Measurements from ENCODE around the gene PDE4B.

The PDE4B gene

DNA sequence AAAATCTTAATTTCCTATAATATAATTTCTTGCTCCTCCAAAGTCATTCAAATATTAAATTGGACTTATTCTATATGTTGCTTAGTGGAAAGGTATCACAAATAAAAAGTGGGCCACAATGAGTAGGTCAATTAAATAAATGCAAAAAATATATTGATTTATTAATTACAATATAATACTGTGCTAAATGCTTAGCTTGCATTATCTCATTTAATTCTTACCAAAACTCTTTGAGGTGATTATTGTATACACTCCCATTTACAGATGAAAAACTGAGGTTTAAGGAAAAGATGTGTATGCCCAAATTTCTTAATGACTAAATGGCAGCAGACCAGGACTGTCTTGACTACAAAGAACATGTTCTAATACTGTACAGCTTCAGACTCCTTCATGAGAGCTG lies 415.9 kb downstream of the PDE4B start:
- no peak for DNase-seq

GRCh38 chr1:66210635-66211244 lies 418.0 kb downstream of the PDE4B start:
- DNase-seq, result no peak

- DNase-seq, result no peak
These were observed 418.8 kb downstream of the PDE4B start for GRCh38 chr1:66211521-66211920.

- no peak for DNase-seq
These were observed 420.8 kb downstream of the PDE4B start for GRCh38 chr1:66213491-66213890.

DNA sequence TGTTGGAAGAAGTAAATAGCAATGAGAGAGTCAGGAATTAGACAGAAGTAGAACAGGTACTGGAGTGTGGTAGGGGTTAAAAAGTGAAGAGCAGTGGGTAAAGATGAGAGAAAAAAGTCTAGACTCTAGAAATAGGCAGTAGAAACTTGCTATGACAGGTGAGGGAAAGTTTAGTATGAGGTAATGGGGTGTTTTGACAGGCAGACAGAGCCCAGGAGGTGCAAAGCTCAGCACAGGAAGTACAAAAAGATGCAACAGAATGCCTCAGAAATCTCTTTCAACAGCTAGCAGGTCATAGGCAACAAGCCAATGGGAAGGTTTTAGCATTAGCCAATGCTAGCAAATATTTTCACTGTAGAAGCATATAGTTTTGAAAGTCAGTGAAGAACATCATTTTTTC lies 422.2 kb downstream of the PDE4B start:
- no peak for DNase-seq

DNA sequence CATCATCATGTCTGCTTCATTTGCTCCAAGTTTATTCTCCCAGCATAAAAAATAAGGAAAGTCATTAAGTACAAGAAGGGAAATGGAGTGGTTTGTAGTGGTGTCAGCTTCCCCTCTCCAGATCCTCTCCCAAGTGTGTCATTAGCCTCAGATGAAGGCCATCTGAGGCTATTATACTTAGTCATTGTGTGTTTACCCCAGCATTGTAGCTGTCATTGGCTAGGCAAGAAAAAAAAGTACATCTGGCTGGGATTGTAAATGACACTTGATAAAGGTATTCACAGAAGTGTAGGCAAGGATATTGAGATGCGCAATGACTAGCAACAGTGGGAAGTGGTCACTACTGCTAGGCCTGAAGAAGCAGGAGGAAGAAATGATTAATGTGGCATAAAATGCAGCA lies 424.3 kb downstream of the PDE4B start:
- DNase-seq, result peak; percentile 84

GRCh38 chr1:66217561-66217960 lies 424.9 kb downstream of the PDE4B start:
- DNase-seq, result no peak

GRCh38 chr1:66220477-66220876 lies 427.8 kb downstream of the PDE4B start:
- no peak for DNase-seq

DNA sequence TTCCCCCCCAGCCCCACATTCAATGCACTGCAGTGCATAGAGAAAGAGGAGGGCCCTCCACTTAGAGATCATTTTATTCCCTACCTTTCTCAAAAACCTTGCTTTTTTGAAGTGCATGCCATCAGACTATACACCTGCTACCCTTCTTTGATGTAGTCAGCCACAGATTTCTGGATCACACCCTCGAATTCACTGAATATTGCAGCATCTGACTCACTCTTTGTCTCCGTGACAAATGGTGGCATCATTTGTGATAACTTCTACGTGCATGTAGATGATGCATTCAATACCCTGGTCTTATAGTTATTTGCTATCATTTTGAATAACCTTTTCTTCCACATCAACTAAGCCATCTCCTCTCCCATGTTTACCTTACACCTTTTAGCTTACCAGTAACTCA lies 431.0 kb downstream of the PDE4B start:
- DNase-seq, result no peak

DNA sequence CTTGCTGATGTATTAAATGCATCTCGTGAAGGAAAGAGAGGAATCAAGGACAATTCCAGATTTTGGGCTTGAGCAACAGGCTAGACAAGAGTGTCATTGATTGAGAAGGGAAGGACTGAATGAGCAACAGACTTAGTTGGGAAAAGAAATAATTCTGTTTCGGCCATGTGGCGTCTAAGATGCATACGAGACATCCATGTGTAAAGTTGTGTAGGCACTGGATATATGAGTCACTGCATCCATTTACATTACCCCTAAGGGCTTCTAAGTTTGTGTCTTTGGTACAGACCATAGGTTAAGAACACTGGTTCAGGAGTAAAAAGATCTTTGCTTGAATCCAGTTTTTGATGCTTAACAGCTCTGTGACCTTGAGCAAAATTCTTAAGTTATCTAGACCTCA lies 434.3 kb downstream of the PDE4B start:
- no peak for DNase-seq

GRCh38 chr1:66227966-66228365 lies 435.3 kb downstream of the PDE4B start:
- DNase-seq, result no peak

- DNase-seq, result peak; percentile 59
These were observed 438.5 kb downstream of the PDE4B start for GRCh38 chr1:66231217-66231616.

- DNase-seq, result no peak
These were observed 439.2 kb downstream of the PDE4B start for GRCh38 chr1:66231681-66232463.

- no peak for DNase-seq
These were observed 444.3 kb downstream of the PDE4B start for GRCh38 chr1:66237042-66237441.

- no peak for DNase-seq
These were observed 445.2 kb downstream of the PDE4B start for GRCh38 chr1:66237722-66238479.

DNA sequence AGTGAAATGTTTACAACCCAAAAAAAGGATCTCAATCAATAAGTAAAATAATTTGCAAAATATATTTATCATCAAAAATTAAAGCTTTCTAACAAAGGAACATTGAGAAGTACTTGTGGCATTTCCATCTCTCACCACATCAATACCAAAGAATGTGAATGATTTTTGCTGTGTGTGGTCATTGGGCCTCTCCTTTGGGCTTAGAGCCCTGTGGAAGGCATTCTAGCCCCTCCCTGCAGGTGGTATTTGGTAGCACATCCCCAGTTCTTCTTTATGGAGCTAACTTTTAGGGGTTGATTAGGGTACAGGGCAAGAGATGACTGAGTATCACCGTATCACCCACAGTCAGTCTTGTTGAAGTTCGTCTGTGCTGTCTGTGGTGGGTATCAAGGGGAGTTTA lies 447.1 kb downstream of the PDE4B start:
- DNase-seq, result peak; percentile 40

DNA sequence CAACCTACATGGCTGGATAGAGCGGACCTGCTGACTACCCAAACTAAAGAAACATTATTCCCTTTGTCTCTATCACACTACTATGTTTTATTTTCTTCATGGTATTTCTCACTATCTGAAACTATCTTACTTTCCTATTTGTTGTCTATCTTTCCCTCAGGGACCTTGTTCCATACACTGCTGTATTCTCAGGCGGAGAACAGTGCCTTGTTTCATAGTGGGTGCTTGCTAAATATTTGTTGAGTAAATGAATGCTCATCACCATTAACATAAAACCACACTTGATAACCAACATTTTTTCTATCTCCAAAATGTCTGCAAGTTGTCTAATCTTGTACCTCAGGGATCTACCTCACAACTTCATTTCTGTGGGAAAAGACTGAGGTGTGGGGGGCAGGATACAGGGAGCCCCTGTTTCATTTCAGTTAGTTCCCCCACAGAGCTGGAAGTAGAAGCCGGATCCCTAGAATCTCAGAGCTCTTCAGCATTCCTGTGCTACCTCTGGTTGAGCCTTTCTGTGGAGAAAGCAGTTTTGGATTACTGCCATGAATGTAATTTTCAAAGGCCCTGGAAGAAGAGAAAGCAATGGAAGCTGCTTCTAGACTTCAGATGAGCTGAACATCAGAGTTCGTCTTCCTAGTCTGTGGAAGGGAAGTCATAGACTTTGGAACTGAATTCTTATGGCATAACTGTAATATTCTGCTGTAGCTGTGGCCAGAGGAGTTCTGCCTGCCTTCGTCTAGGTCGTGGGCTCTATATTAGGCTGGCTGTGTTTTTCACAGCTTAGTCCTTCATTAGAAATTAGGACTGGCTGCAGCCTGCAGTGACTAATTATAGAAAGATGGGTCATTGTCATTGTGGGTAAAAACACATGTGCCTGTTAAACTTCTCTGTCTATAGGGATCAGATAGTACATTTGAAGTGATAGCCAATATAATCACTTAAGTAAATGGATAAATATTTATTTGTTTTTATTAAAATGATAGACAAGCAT lies 448.1 kb downstream of the PDE4B start:
- no peak for DNase-seq

GRCh38 chr1:66242646-66243547 lies 450.2 kb downstream of the PDE4B start:
- peak; percentile 91 for DNase-seq

DNA sequence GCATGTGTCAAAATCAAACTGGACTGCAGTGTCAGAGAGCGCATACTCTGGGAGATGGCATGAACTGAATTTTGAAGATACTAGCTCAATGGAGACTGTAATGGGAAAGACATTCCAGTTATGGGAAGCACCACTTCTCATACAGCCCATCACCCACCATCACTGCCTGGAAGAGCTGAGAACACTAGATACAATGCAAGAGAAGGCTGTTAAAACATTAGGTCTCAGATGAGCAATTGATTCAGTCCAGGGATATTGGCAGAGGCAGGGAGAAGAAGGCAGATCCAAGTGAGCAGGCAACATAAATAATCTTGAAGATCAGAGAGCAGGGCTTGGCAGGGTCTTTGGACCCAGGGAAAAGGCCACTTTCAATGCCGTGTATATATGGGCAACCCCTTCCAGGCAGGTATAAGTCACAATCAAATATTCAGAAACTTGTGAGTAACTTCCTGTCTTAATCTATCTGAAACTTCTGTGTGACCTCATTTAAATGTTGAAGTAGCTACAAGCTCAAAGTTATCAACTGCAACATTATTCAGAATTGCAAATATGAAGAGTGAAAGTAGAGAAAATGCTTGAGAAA lies 450.9 kb downstream of the PDE4B start:
- peak; percentile 43 for DNase-seq

DNA sequence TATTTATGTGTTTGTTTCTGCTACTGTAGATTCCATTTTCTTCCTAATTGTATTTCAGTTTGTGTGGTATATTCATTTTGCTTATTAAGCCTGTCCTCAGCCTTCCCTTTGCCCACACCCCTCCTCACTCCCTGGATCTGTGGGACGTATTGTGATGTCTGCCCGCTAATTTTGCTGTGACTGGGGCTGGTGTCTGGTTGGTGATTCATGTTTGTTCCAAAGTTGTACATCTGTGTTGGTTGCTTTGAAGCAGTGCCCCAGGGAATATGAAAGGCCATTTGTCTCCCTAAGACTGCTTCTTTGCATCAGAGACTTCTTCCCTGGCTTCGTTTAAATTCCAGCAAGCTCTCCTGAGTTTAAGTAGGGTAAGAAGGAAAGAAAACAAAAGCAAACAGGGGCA lies 451.7 kb downstream of the PDE4B start:
- peak; percentile 62 for DNase-seq

GRCh38 chr1:66245691-66246090 lies 453.0 kb downstream of the PDE4B start:
- no peak for DNase-seq

Measured in EL (cell line).